GM23248 (cell line): ENCODE data around the gene STAC.

Experiments
- EZH2 ChIP-seq: fragments of 200-600 bp; sonication (generic); IDR thresholded peaks from 2 replicates; pipeline ENCODE4 v1.6.1; 2018; ENCODE audit warnings: antibody characterized with exemption, mild to moderate bottlenecking; ENCODE audit not compliant: insufficient read depth, poor library complexity, severe bottlenecking
- EZH2phosphoT487 ChIP-seq: fragments of 200-600 bp; sonication (generic); IDR thresholded peaks from 2 replicates; pipeline ENCODE4 v1.6.1; 2018; ENCODE audit warnings: antibody characterized with exemption, moderate library complexity, mild to moderate bottlenecking, low read depth; ENCODE audit not compliant: insufficient read depth

DNA sequence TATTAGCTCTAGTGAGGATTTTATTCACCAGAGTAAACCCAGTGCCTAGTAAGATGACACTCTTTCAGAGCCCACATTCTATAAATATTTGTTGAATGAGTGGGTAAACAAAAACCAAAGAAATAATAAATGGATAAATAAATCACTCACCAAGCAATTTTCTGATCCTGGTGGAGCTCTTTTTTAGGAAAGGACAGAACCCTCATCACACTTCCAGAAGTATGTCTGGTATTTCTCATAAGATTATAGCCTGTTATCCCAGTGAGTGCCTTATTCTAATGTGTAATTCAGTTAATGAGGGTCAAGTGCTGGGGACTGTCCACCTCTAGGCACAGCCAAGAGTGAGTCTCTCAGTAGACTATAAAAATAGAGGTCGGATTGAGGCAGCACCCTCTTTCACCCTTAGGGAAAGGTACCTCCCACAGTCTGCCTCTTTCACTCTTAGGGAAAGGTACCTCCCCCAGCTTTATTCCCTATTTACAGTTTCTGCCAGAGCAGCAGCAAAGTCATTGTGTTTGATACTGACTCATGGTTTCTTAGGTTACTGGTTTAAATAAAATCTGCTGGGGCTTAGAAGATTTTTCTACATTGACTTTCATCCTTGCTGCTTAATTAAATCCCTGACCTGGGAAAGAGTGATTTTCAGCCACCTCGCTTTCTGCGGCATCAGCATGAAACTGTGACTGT, 145.0 kb downstream of the STAC start:
- TF ChIP-seq EZH2phosphoT487 (no peak), EZH2 (no peak)
